GM19328 (cell line): ENCODE measurements around the gene ST8SIA3.

Source experiments
- ATAC-seq: cut with Tn5 transposase; IDR thresholded peaks from one replicate; pipeline ENCODE4 v1.9.1; 2021; ENCODE audit warnings: mild to moderate bottlenecking, moderate library complexity; ENCODE audit not compliant: unreplicated experiment

ST8SIA3 gene

GRCh38 chr18:57352271-57352701 is at the start of gene ST8SIA3:
Gene ST8SIA3, plus strand, starts transcription at chr18:57352557. Its CDS starts 290 bp downstream, at chr18:57352847.
- ATAC-seq: no peak

GRCh38 chr18:57311472-57311871 is 40.9 kb upstream of the ST8SIA3 start:
- ATAC-seq: no peak

GRCh38 chr18:57312346-57313144 is 39.8 kb upstream of the ST8SIA3 start:
- ATAC-seq: no peak

GRCh38 chr18:57320603-57321002 is 31.8 kb upstream of the ST8SIA3 start:
- ATAC-seq: no peak

DNA sequence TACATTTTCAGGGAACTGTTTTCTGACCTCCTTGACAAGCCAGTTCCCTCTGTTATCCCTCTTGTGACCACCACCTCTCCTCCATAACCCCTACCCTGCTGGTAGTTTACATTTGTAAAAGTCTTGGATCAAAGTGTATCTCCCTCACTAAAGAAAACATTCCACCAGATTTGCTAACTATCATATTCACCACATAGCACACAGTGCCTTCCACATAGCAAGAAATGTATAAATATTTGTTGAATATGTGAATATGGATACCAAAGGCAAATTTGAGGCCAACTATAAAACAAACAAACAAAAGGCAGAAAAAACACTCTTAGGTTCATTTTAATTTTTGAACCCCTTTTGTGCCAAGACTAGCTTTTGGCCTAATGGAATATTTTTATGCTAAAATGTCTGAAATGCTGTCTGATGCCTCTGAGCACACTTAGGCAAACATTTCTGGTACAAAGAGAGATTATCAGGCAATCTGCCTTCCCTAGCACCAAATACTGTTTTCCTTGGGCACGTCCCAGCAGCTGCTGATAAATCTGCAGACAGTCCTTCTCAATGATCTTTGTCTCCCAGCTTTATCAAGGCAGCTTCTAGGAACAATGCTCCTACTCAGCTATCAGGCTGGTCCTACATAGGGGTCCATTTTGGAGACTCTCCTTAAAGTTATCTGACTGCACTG is 26.7 kb upstream of the ST8SIA3 start:
- no peak for ATAC-seq

GRCh38 chr18:57326718-57327323 is 25.5 kb upstream of the ST8SIA3 start:
- no peak for ATAC-seq

GRCh38 chr18:57328665-57329064 is 23.7 kb upstream of the ST8SIA3 start:
- ATAC-seq: no peak

DNA sequence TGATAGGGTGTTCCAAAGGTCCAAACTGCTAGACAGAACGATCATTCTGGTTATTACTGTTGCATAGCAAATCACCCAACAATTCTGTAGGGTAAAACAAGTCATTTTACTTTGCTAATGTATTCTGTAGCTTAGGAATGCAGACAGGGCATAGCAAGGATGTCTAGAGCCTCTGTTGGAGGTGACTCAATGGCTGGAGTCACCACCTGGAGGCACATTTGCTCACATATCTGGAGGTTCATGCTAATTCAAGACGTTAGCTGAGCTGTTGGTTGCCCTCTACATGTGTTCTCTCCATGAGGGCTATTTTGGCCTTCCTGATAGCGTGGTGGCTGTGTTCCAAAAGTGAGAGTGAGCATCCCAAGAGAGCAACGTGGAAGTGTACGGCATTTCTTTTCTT is 22.5 kb upstream of the ST8SIA3 start:
- ATAC-seq: no peak

GRCh38 chr18:57331718-57332117 is 20.6 kb upstream of the ST8SIA3 start:
- ATAC-seq: no peak

GRCh38 chr18:57333940-57334339 is 18.4 kb upstream of the ST8SIA3 start:
- no peak for ATAC-seq

DNA sequence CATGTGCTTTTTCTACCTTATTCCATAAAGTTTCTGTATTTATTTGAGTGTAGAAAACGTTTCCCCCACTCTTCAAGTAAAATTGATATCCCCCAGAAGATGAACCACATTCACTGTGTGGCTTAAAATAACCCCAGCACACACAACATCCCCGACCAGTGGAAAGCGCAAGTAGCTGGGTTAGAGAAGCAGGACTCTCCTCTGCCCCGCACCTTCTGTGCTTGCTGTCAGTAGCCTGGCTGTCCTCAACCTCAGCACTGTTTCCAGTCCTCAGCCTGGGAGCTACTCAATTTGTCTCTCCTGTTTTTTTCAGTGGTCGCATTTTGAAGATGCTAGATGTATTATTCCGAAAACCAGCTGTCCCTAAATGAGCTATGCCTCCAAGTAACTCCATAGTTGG is 18.0 kb upstream of the ST8SIA3 start:
- no peak for ATAC-seq

- ATAC-seq: no peak
Measured at GRCh38 chr18:57336343-57336742, 16.0 kb upstream of the ST8SIA3 start.

DNA sequence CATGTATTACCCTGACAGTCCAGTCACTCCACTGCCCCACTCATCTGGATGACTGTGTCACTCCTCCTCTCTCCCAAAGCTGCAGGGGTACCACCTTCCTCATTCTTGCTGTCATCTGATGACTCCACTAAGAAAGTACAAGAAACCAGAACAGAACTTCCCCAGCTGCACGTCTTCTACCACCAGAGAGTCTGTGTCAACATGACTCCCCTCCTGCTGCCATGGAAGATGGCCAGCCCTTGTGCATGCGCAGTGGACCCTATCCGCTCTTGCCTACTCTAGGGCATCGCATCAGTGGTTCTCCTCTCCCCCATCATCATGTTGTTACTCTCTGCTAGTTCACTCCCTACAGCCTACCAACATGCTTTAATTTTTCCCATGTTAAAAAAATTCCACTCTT is 14.5 kb upstream of the ST8SIA3 start:
- no peak for ATAC-seq

DNA sequence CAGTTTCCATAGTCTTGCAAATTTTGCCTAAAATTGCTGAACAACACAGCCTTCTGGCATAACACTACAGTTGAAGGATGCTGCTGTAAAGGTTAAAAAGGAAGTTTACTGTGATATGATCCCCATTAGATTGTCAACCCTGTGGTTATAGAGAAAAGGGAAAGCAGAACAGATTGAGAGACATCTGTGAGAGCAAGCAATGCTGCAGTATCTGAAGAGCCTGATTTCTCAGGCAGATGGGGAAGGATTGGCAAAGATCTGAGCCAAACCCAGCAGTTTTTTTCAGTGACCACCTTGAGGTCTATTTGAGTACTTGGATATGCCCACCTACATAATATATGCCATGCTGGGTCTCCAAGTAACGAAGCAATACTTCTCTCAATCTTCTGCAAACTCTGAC is 8.5 kb upstream of the ST8SIA3 start:
- no peak for ATAC-seq

DNA sequence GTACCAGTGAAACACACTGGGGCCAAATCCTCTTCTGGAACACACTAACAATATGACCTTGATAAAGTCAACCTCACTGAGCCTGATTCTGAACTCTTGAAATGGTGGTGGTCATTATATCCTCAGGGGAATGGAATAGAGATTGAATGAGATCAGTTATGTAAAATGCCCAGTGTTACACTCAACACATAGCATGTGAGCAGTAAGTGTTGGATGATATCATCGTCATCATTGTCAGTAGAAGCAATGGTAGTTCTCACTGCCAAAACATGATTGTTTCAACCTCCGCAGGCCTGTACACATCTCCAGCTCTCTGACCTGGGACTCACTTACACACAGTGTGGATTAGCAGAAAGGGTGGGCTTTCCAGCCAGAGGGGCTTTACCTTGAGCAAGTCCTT is 5.5 kb upstream of the ST8SIA3 start:
- no peak for ATAC-seq

DNA sequence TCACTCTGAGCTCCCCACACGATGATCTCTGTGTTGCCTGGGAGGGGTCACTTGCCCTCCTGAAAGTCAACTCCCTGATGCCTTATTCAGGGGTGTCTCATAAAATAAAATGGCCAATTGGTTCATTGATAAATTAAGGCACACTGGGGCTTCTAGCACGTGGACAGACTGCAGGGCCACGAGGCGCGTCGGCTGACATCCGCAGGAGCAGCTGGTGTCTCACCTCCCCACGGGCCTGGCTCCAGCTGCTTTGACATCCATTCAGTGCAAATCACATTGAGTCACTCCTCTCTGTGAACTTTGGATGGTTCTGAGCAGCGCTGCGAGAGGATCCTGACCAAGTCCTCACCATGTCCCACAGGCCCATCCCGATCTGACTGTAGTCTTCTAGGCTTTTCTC is 4.6 kb upstream of the ST8SIA3 start:
- no peak for ATAC-seq

DNA sequence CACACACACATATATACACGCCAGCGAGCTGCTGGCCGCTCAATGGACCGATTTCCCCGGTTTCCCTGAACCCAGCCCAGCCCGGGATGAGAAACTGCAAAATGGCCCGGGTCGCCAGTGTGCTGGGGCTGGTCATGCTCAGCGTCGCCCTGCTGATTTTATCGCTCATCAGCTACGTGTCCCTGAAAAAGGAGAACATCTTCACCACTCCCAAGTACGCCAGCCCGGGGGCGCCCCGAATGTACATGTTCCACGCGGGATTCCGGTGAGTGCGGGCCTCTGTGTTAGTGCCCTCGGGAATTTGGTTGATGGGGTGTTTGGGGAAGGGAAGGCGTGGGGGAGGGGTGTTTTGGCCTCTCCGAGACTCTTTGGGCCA is 392 bp downstream of the ST8SIA3 start:
- ATAC-seq: no peak

- ATAC-seq: no peak
Measured at GRCh38 chr18:57353137-57353939, 981 bp downstream of the ST8SIA3 start.

DNA sequence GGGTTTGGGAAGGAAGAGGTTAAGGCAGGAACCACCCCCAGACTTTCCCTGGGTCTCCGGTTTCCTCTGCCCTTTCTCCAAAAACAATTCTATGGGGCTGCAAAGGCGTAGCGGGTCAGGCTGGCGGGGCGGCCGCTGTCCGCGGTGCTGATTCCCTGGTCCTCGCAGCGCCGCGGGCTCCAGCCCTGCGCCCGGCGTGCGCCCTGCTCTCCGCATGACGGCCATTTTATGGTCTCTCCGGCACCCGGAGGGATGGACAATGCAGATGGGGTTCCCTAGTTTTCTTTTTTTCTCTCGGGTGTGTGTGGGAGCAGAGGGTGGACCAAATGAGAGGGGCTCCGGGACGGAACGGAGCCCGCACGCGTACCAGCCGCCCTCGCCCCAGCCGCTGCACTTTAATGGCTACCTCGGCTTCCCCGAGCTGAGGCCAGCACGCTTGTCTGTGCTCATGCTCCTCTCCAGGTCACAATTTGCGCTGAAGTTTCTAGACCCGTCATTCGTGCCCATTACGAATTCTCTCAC is 1.6 kb downstream of the ST8SIA3 start:
- ATAC-seq: no peak

DNA sequence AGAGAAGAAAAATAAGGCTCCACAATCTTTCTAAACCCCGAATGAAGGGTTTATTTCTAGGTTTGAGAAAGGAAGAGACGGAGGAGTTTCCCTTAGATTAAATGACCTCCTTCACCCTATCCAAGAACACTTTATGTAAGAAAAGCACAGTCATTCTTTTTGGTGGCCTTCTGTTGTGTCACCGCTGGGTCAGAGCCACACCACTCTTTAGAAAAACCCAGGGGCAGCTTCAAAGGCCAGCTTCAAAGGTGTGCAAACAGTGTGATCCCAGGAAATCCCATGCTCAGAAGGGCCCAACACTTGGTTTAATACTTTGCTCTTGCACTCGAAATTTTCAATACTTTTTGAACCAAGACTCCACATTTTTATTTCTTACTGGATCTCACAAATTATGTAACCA is 7.1 kb downstream of the ST8SIA3 start:
- ATAC-seq: no peak

DNA sequence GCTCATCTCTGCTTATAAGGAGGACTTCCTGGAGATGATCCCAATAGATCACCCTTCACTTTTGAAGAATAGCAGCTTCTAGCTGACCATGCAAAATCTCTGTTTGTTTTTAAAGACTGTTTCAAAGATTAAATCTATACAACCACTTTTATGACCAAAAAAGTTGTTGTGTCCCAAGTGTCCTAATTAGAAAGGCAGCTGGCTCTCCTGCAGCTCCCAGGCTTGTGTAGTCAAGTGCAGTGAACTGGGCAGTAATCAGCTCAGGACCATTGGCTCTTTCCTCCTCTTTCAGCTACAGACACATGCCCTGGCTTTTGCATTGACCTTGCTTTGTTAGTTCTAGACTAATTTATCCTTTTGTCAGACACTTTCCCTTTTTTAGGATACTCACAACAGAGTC is 10.4 kb downstream of the ST8SIA3 start:
- ATAC-seq: no peak
